BLaER1 (cell line): Measurements from ENCODE around the gene SOHLH1.
"Not testable (repeated sequence)": the region's sequence is repeated elsewhere in the genome, so short reads cannot be mapped to it uniquely, and the experiment has no call there.

Experiments
- H3K27ac ChIP-seq: shearing (Covaris generic); formaldehyde crosslinking; 2 replicates; pipeline ENCODE4 v1.8.1; 2022
- H3K27me3 ChIP-seq: shearing (Covaris generic); formaldehyde crosslinking; 2 replicates; pipeline ENCODE4 v1.8.1; 2022
- H3K36me3 ChIP-seq: shearing (Covaris generic); formaldehyde crosslinking; 2 replicates; pipeline ENCODE4 v1.8.1; 2022
- H3K4me1 ChIP-seq: shearing (Covaris generic); formaldehyde crosslinking; 2 replicates; pipeline ENCODE4 v1.8.1; 2022
- H3K4me2 ChIP-seq: shearing (Covaris generic); formaldehyde crosslinking; 2 replicates; pipeline ENCODE4 v1.8.1; 2022
- H3K4me3 ChIP-seq: shearing (Covaris generic); formaldehyde crosslinking; 2 replicates; pipeline ENCODE4 v1.8.1; 2022
- H3K9ac ChIP-seq: shearing (Covaris generic); formaldehyde crosslinking; 2 replicates; pipeline ENCODE4 v1.8.1; 2022
- H3K9me3 ChIP-seq: shearing (Covaris generic); formaldehyde crosslinking; 2 replicates; pipeline ENCODE4 v1.8.1; 2022
- H4K20me1 ChIP-seq: shearing (Covaris generic); formaldehyde crosslinking; 2 replicates; pipeline ENCODE4 v1.8.1; 2022
- Cebpa-rat ChIP-seq: shearing (Covaris generic); IDR thresholded peaks from 2 replicates; pipeline ENCODE4 v1.8.1; 2022

Gene SOHLH1

GRCh38 chr9:135684691-135685090 is 14.6 kb downstream of the SOHLH1 start:
- no peaks in the 10 kb centered on the region for H3K27me3 ChIP-seq
- H3K4me3 ChIP-seq = no peak overlapping the region
- H3K27ac ChIP-seq = no peak overlapping the region
- no peak for TF ChIP-seq Cebpa-rat
- no peaks in the 10 kb centered on the region for H4K20me1 ChIP-seq
- H3K9me3 ChIP-seq = no peaks in the 10 kb centered on the region
- peaks cover 8% of the 10 kb centered on the region; the same call in 1 of the 2 replicates for H3K4me1 ChIP-seq
- H3K36me3 ChIP-seq = no peaks in the 10 kb centered on the region
- H3K9ac ChIP-seq = no peak overlapping the region
- no peak overlapping the region for H3K4me2 ChIP-seq

GRCh38 chr9:135683401-135684034 is 15.8 kb downstream of the SOHLH1 start:
- Histone ChIP-seq H3K4me3 (no peak overlapping the region), H3K4me2 (no peak overlapping the region), H4K20me1 (no peaks in the 10 kb centered on the region), H3K27me3 (no peaks in the 10 kb centered on the region), H3K9ac (no peak overlapping the region), H3K9me3 (no peaks in the 10 kb centered on the region), H3K4me1 (peaks cover 8% of the 10 kb centered on the region; the same call in 1 of the 2 replicates), H3K36me3 (no peaks in the 10 kb centered on the region), H3K27ac (no peak overlapping the region)
- no peak for TF ChIP-seq Cebpa-rat

GRCh38 chr9:135681161-135681560 is 18.1 kb downstream of the SOHLH1 start:
- Histone ChIP-seq H3K27me3 (no peaks in the 10 kb centered on the region), H3K9ac (no peak overlapping the region), H3K4me3 (no peak overlapping the region), H3K4me2 (no peak overlapping the region), H3K27ac (no peak overlapping the region), H3K36me3 (no peaks in the 10 kb centered on the region), H4K20me1 (no peaks in the 10 kb centered on the region), H3K9me3 (no peaks in the 10 kb centered on the region), H3K4me1 (peaks cover 2% of the 10 kb centered on the region; the same call in 1 of the 2 replicates)
- no peak for TF ChIP-seq Cebpa-rat

GRCh38 chr9:135680056-135680455 is 19.2 kb downstream of the SOHLH1 start:
- Histone ChIP-seq H3K27me3 (no peaks in the 10 kb centered on the region), H3K4me2 (no peak overlapping the region), H3K4me1 (no peaks in the 10 kb centered on the region), H4K20me1 (no peaks in the 10 kb centered on the region), H3K4me3 (no peak overlapping the region), H3K9me3 (no peaks in the 10 kb centered on the region), H3K36me3 (no peaks in the 10 kb centered on the region), H3K9ac (no peak overlapping the region), H3K27ac (no peak overlapping the region)
- no peak for TF ChIP-seq Cebpa-rat

- Histone ChIP-seq H3K4me3 (no peak overlapping the region), H4K20me1 (no peaks in the 10 kb centered on the region), H3K36me3 (no peaks in the 10 kb centered on the region), H3K27ac (no peak overlapping the region), H3K27me3 (no peaks in the 10 kb centered on the region), H3K4me2 (no peak overlapping the region), H3K4me1 (no peaks in the 10 kb centered on the region), H3K9me3 (no peaks in the 10 kb centered on the region), H3K9ac (no peak overlapping the region)
- no peak for TF ChIP-seq Cebpa-rat
Observed at GRCh38 chr9:135678236-135679017, 20.9 kb downstream of the SOHLH1 start.

- no peak overlapping the region for H3K4me2 ChIP-seq
- no peaks in the 10 kb centered on the region for H4K20me1 ChIP-seq
- H3K4me1 ChIP-seq = no peaks in the 10 kb centered on the region
- H3K9ac ChIP-seq = no peak overlapping the region
- no peak for TF ChIP-seq Cebpa-rat
- no peak overlapping the region for H3K4me3 ChIP-seq
- H3K36me3 ChIP-seq = no peaks in the 10 kb centered on the region
- H3K27ac ChIP-seq = no peak overlapping the region
- no peaks in the 10 kb centered on the region for H3K27me3 ChIP-seq
- no peaks in the 10 kb centered on the region for H3K9me3 ChIP-seq
Observed at GRCh38 chr9:135677641-135678168, 21.6 kb downstream of the SOHLH1 start.

- Histone ChIP-seq H4K20me1 (no peaks in the 10 kb centered on the region), H3K36me3 (no peaks in the 10 kb centered on the region), H3K9ac (no peak overlapping the region), H3K9me3 (no peaks in the 10 kb centered on the region), H3K4me2 (no peak overlapping the region), H3K4me1 (no peaks in the 10 kb centered on the region), H3K4me3 (no peak overlapping the region), H3K27ac (no peak overlapping the region), H3K27me3 (no peaks in the 10 kb centered on the region)
- TF ChIP-seq Cebpa-rat = no peak
Observed at GRCh38 chr9:135676891-135677290, 22.4 kb downstream of the SOHLH1 start.

- no peak overlapping the region for H3K4me2 ChIP-seq
- H3K27ac ChIP-seq = no peak overlapping the region
- no peak for TF ChIP-seq Cebpa-rat
- no peak overlapping the region for H3K4me3 ChIP-seq
- no peaks in the 10 kb centered on the region for H3K9me3 ChIP-seq
- no peaks in the 10 kb centered on the region for H4K20me1 ChIP-seq
- no peaks in the 10 kb centered on the region for H3K36me3 ChIP-seq
- H3K9ac ChIP-seq = no peak overlapping the region
- H3K4me1 ChIP-seq = no peaks in the 10 kb centered on the region
- no peaks in the 10 kb centered on the region for H3K27me3 ChIP-seq
Observed at GRCh38 chr9:135674977-135675376, 24.3 kb downstream of the SOHLH1 start.

GRCh38 chr9:135673941-135674340 is 25.3 kb downstream of the SOHLH1 start:
- Histone ChIP-seq H3K27ac (no peak overlapping the region), H3K9ac (no peak overlapping the region), H3K27me3 (no peaks in the 10 kb centered on the region), H3K36me3 (no peaks in the 10 kb centered on the region), H3K9me3 (peaks cover 5% of the 10 kb centered on the region; the same call in 1 of the 2 replicates), H3K4me3 (no peak overlapping the region), H3K4me2 (no peak overlapping the region), H3K4me1 (no peaks in the 10 kb centered on the region), H4K20me1 (no peaks in the 10 kb centered on the region)
- TF ChIP-seq Cebpa-rat = no peak

GRCh38 chr9:135672786-135673185 is 26.5 kb downstream of the SOHLH1 start:
- not testable (repeated sequence) for H3K4me3 ChIP-seq, H3K36me3 ChIP-seq, H3K4me2 ChIP-seq, H3K9ac ChIP-seq, H3K27me3 ChIP-seq, H4K20me1 ChIP-seq, H3K27ac ChIP-seq, H3K9me3 ChIP-seq, H3K4me1 ChIP-seq
